HepG2 (cell line): ENCODE measurements around the gene ST6GALNAC6. TPM values are rescaled to one million over a fixed set of nuclear protein-coding genes. Genes with fewer than 3 reads are reported as not detected.

Source experiments
- ATF7 ChIP-seq, 2 experiments: fragments of 450-650 bp in 1 of 2; sonication (generic) in 1 of 2; formaldehyde crosslinking in 1 of 2; IDR thresholded peaks; 2 replicates each; pipeline versions ENCODE4 v1.4.0 to v1.6.1; 2016 to 2020; ENCODE audit warnings: antibody characterized with exemption in 1 of 2, mild to moderate bottlenecking in 1 of 2, missing genetic modification reagents in 1 of 2
- KDM5B ChIP-seq: sonication (generic); formaldehyde crosslinking; IDR thresholded peaks from 2 replicates; pipeline ENCODE4 v1.4.0; 2020; ENCODE audit warnings: missing genetic modification reagents, mild to moderate bottlenecking, borderline replicate concordance
- XRCC5 ChIP-seq: fragments of 200-400 bp; formaldehyde crosslinking; optimal IDR thresholded peaks from 2 replicates; pipeline ENCODE3; 2017; ENCODE audit warnings: mild to moderate bottlenecking, low read length
- ZFX ChIP-seq: sonication (generic); formaldehyde crosslinking; IDR thresholded peaks from 2 replicates; pipeline ENCODE4 v1.4.0; 2020; ENCODE audit warnings: mild to moderate bottlenecking, low read depth, missing genetic modification reagents, moderate library complexity
- ZNF234 ChIP-seq: sonication (generic); formaldehyde crosslinking; conservative IDR thresholded peaks from 2 replicates; pipeline ENCODE4 v1.5.1; 2020; ENCODE audit warnings: mild to moderate bottlenecking, missing genetic modification reagents
- ZNF251 ChIP-seq: sonication (generic); formaldehyde crosslinking; IDR thresholded peaks from 2 replicates; pipeline ENCODE4 v1.9.0; 2021; ENCODE audit warnings: mild to moderate bottlenecking, missing genetic modification reagents
- ZNF281 ChIP-seq: sonication (generic); formaldehyde crosslinking; IDR thresholded peaks from 2 replicates; pipeline ENCODE4 v1.4.0; 2020; ENCODE audit warnings: missing genetic modification reagents, borderline replicate concordance
- ZNF3 ChIP-seq: IDR thresholded peaks from 2 replicates; pipeline ENCODE4 v1.7.0; 2017; ENCODE audit warnings: inconsistent platforms
- ZNF333 ChIP-seq: sonication (generic); formaldehyde crosslinking; IDR thresholded peaks from 2 replicates; pipeline ENCODE4 v1.4.0; 2020; ENCODE audit warnings: mild to moderate bottlenecking, missing genetic modification reagents, borderline replicate concordance
- ZNF431 ChIP-seq: sonication (generic); formaldehyde crosslinking; IDR thresholded peaks from 2 replicates; pipeline ENCODE4 v1.9.0; 2022; ENCODE audit warnings: missing genetic modification reagents, low read depth, mild to moderate bottlenecking, borderline replicate concordance
- polyA plus RNA-seq, 8 experiments: library from polyadenylated mRNA; depleted of rRNA in 3 of 8; stranded (reverse) in 7 of 8; unstranded in 1 of 8; fragments of >200 nt; fragmentation: Illumina TruSeq in 4 of 8; extraction: Trizol in 4 of 8; gene quantifications; 2 replicates each; pipeline versions ENCODE4 v1.2.1 to v1.2.3, GENCODE V29; 2011 to 2016; ENCODE audit warnings: low read depth in 4 of 8, missing spikeins in 1 of 8, mixed read lengths in 1 of 8; ENCODE audit not compliant: insufficient read depth in 1 of 8
- total RNA-seq, 5 experiments: library from RNA; depleted of rRNA; stranded (reverse); fragments of >200 nt; fragmentation: Illumina TruSeq; extraction: Trizol; gene quantifications; 2 replicates each; pipeline ENCODE4 v1.2.3, GENCODE V29; 2016; ENCODE audit warnings: low read depth in 1 of 5
- TF ChIP-seq, protein P1 (sequence below): sonication (generic); formaldehyde crosslinking; IDR thresholded peaks from 2 replicates; pipeline ENCODE4 v1.5.0; 2020; ENCODE audit warnings: missing genetic modification reagents, mild to moderate bottlenecking, borderline replicate concordance
- TF ChIP-seq, protein P2 (sequence below): sonication (generic); formaldehyde crosslinking; IDR thresholded peaks from 2 replicates; pipeline ENCODE4 v1.9.0; 2021; ENCODE audit warnings: missing genetic modification reagents, mild to moderate bottlenecking, borderline replicate concordance
- TF ChIP-seq, protein P3 (sequence below): sonication (generic); formaldehyde crosslinking; IDR thresholded peaks from 2 replicates; pipeline ENCODE4 v1.4.0; 2020; ENCODE audit warnings: mild to moderate bottlenecking, missing genetic modification reagents

ST6GALNAC6 gene
- total and polyA plus RNA-seq, 2 of the 13 experiments (the other 11 are each of a cell fraction or from before 2014, with no cell fraction given) = 18.5 to 65.4 TPM

GRCh38 chr9:127931092-127931881, 31.9 kb upstream of the ST6GALNAC6 start (continued):
- no peak for TF ChIP-seq ZNF333 (CRISPR knock-in tag)
- TF ChIP-seq ZNF431 (CRISPR knock-in tag) = 0 out of 2 replicates have a peak, but pooled peaks have one; percentile 41
- TF ChIP-seq ZNF251 = no peak
- TF ChIP-seq, protein P1, sequence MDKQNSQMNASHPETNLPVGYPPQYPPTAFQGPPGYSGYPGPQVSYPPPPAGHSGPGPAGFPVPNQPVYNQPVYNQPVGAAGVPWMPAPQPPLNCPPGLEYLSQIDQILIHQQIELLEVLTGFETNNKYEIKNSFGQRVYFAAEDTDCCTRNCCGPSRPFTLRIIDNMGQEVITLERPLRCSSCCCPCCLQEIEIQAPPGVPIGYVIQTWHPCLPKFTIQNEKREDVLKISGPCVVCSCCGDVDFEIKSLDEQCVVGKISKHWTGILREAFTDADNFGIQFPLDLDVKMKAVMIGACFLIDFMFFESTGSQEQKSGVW (CRISPR knock-in tag) = 0 out of 2 replicates have a peak, but pooled peaks have one; percentile 32
- no peak for TF ChIP-seq XRCC5
- TF ChIP-seq ZNF3 (CRISPR knock-in tag) = 0 out of 2 replicates have a peak, but pooled peaks have one; percentile 18
- TF ChIP-seq, protein P2, sequence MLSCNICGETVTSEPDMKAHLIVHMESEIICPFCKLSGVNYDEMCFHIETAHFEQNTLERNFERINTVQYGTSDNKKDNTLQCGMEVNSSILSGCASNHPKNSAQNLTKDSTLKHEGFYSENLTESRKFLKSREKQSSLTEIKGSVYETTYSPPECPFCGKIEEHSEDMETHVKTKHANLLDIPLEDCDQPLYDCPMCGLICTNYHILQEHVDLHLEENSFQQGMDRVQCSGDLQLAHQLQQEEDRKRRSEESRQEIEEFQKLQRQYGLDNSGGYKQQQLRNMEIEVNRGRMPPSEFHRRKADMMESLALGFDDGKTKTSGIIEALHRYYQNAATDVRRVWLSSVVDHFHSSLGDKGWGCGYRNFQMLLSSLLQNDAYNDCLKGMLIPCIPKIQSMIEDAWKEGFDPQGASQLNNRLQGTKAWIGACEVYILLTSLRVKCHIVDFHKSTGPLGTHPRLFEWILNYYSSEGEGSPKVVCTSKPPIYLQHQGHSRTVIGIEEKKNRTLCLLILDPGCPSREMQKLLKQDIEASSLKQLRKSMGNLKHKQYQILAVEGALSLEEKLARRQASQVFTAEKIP = peak; percentile 61; the same call in 1 of the 2 replicates
- peak; percentile 22; the same call in 1 of the 2 replicates for TF ChIP-seq KDM5B (CRISPR knock-in tag)
- TF ChIP-seq, protein P3, sequence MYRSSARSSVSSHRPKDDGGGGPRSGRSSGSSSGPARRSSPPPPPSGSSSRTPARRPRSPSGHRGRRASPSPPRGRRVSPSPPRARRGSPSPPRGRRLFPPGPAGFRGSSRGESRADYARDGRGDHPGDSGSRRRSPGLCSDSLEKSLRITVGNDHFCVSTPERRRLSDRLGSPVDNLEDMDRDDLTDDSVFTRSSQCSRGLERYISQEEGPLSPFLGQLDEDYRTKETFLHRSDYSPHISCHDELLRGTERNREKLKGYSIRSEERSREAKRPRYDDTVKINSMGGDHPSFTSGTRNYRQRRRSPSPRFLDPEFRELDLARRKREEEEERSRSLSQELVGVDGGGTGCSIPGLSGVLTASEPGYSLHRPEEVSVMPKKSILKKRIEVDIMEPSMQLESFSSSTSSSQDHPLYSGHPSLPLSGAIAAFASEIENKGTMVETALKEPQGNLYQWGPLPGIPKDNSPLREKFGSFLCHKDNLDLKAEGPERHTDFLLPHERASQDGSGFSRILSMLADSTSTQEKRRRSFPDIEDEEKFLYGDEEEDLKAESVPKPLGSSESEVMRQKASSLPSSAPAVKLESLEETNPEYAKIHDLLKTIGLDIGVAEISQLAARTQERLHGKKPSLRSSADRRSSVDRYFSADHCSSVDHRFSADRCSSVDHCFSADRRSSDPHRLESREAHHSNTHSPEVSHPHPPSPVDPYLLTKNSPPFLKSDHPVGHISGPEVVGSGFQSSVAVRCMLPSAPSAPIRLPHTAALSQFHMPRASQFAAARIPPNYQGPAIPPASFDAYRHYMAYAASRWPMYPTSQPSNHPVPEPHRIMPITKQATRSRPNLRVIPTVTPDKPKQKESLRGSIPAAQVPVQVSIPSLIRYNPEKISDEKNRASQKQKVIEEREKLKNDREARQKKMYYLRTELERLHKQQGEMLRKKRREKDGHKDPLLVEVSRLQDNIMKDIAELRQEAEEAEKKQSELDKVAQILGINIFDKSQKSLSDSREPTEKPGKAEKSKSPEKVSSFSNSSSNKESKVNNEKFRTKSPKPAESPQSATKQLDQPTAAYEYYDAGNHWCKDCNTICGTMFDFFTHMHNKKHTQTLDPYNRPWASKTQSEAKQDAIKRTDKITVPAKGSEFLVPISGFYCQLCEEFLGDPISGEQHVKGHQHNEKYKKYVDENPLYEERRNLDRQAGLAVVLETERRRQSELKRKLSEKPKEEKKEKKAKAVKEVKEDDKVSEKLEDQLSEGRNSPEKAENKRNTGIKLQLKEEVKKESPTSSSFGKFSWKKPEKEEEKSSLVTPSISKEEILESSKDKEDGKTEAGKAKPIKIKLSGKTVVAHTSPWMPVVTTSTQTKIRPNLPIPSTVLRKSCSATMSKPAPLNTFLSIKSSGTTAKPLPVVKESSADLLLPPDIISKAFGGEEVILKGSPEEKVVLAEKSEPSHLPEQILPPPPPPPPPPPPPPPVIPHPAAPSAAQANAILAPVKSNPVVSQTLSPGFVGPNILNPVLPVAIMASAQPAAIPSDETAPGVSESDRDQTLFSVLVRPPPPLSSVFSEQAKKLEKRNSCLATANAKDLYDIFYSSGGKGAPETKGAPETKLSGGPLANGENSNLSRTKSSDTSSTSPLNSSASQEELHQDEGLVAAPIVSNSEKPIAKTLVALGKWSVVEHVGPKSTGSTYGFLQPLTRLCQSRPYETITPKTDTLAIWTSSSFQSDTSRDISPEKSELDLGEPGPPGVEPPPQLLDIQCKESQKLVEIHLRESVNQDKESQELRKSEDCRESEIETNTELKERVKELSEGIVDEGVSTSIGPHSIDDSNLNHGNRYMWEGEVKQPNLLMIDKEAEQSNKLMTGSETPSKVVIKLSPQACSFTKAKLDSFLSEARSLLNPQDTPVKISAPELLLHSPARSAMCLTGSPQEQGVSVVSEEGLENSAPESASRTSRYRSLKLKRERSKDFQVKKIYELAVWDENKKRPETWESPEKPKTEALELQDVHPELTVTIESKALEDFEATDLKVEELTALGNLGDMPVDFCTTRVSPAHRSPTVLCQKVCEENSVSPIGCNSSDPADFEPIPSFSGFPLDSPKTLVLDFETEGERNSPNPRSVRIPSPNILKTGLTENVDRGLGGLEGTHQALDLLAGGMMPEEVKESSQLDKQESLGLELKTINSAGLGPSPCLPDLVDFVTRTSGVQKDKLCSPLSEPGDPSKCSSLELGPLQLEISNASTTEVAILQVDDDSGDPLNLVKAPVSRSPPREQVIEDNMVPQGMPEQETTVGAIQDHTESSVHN (CRISPR knock-in tag) = 0 out of 2 replicates have a peak, but pooled peaks have one; percentile 49
- peak; percentile 57; the same call in 1 of the 2 replicates for TF ChIP-seq ZFX (CRISPR knock-in tag)
- 0 out of 2 replicates have a peak, but pooled peaks have one; percentile 24 for TF ChIP-seq ATF7 (IDR thresholded peaks at IDR 0.05)
- TF ChIP-seq ATF7 (CRISPR knock-in tag; IDR thresholded peaks at IDR 0.05) = 0 out of 2 replicates have a peak, but pooled peaks have one; percentile 53
- TF ChIP-seq ZNF234 (CRISPR knock-in tag) = no peak
- peak; percentile 56; the same call in 1 of the 2 replicates for TF ChIP-seq ZNF281 (CRISPR knock-in tag)
